Trophoblast cell (in vitro differentiated cells and primary cell): Measurements from ENCODE around the gene SLC17A1.
A peak's percentile ranks its signal among the peaks of the same experiment; 100 is the strongest.

Source experiments
- DNase-seq, 2 donors: peaks; one replicate each; pipeline ENCODE4 v3.0.0-alpha.2; 2016
- H2AFZ ChIP-seq: 2 replicates; pipeline ENCODE4 v1.6.1; 2013; ENCODE audit warnings: low read length, moderate library complexity, mild to moderate bottlenecking; ENCODE audit not compliant: insufficient read depth, poor library complexity
- H2AK5ac ChIP-seq: 2 replicates; pipeline ENCODE4 v1.6.1; 2013; ENCODE audit warnings: mild to moderate bottlenecking, low read length
- H2BK120ac ChIP-seq: 2 replicates; pipeline ENCODE4 v1.6.1; 2013; ENCODE audit warnings: low read length, mild to moderate bottlenecking, moderate library complexity; ENCODE audit not compliant: insufficient read depth, poor library complexity
- H2BK12ac ChIP-seq: 2 replicates; pipeline ENCODE4 v1.6.1; 2013; ENCODE audit warnings: mild to moderate bottlenecking, low read length, moderate library complexity
- H2BK5ac ChIP-seq: 2 replicates; pipeline ENCODE4 v1.6.1; 2013; ENCODE audit warnings: low read length, low read depth, moderate library complexity, mild to moderate bottlenecking; ENCODE audit not compliant: poor library complexity
- H3K14ac ChIP-seq: 2 replicates; pipeline ENCODE4 v1.6.1; 2013; ENCODE audit warnings: mild to moderate bottlenecking, low read length
- H3K18ac ChIP-seq: 2 replicates; pipeline ENCODE4 v1.6.1; 2013; ENCODE audit warnings: mild to moderate bottlenecking, low read length
- H3K23ac ChIP-seq: 2 replicates; pipeline ENCODE4 v1.6.1; 2013; ENCODE audit warnings: low read length
- H3K27ac ChIP-seq: 2 replicates; pipeline ENCODE4 v1.5.1; 2013; ENCODE audit warnings: low read depth, mild to moderate bottlenecking, inconsistent platforms, low read length, moderate library complexity
- H3K27me3 ChIP-seq: 2 replicates; pipeline ENCODE4 v1.6.1; 2013; ENCODE audit warnings: inconsistent platforms, mild to moderate bottlenecking, low read length, moderate library complexity; ENCODE audit not compliant: insufficient read depth
- H3K36me3 ChIP-seq, 2 experiments: 1 replicate in 1 of 2; 2 replicates in 1 of 2; pipeline ENCODE4 v1.6.1; 2013; ENCODE audit warnings: low read length in 2 of 2, mild to moderate bottlenecking in 2 of 2, moderate library complexity in 1 of 2; ENCODE audit not compliant: insufficient read depth in 2 of 2, control insufficient read depth in 1 of 2
- H3K4ac ChIP-seq: 2 replicates; pipeline ENCODE4 v1.6.1; 2013; ENCODE audit warnings: low read depth, mild to moderate bottlenecking, low read length, moderate library complexity
- H3K4me1 ChIP-seq, 2 experiments: 1 replicate in 1 of 2; 2 replicates in 1 of 2; pipeline ENCODE4 v1.6.1; 2013; ENCODE audit warnings: low read length in 2 of 2, mild to moderate bottlenecking in 2 of 2, moderate library complexity in 1 of 2; ENCODE audit not compliant: insufficient read depth in 2 of 2, control insufficient read depth in 1 of 2
- H3K4me2 ChIP-seq: 2 replicates; pipeline ENCODE4 v1.6.1; 2013; ENCODE audit warnings: inconsistent platforms, mild to moderate bottlenecking, low read length, moderate library complexity
- H3K4me3 ChIP-seq: 2 replicates; pipeline ENCODE4 v1.5.1; 2013; ENCODE audit warnings: mild to moderate bottlenecking, low read depth, low read length, inconsistent platforms
- H3K79me1 ChIP-seq: one replicate; pipeline ENCODE4 v1.6.1; 2013; ENCODE audit warnings: low read length
- H3K79me2 ChIP-seq: 2 replicates; pipeline ENCODE4 v1.6.1; 2013; ENCODE audit warnings: low read length, mild to moderate bottlenecking; ENCODE audit not compliant: control insufficient read depth, insufficient read depth, poor library complexity
- H3K9ac ChIP-seq: 2 replicates; pipeline ENCODE4 v1.6.1; 2013; ENCODE audit warnings: mild to moderate bottlenecking, low read length
- H3K9me3 ChIP-seq: 2 replicates; pipeline ENCODE4 v1.6.1; 2013; ENCODE audit warnings: low read depth, mild to moderate bottlenecking, control low read depth, inconsistent platforms, low read length; ENCODE audit not compliant: insufficient read depth
- H4K12ac ChIP-seq: 2 replicates; pipeline ENCODE4 v1.6.1; 2013; ENCODE audit warnings: low read depth, mild to moderate bottlenecking, low read length, moderate library complexity
- H4K8ac ChIP-seq: 2 replicates; pipeline ENCODE4 v1.6.1; 2013; ENCODE audit warnings: low read depth, mild to moderate bottlenecking, low read length, moderate library complexity
- H4K91ac ChIP-seq: one replicate; pipeline ENCODE4 v1.6.1; 2013; ENCODE audit warnings: low read depth, mild to moderate bottlenecking, low read length, moderate library complexity
- WGBS: extraction: QIAGEN DNeasy Blood & Tissue Kit; methylation state at CpG from one replicate; pipeline ENCODE4 v1.1.7; 2013; ENCODE audit warnings: missing lambda C conversion rate; ENCODE audit not compliant: insufficient read length, insufficient coverage; ENCODE audit errors: extremely low coverage; 5-methylcytosine and 5-hydroxymethylcytosine counted together

The SLC17A1 gene

GRCh38 chr6:25869840-25870239, 38.0 kb upstream of the SLC17A1 start:
- H2BK5ac ChIP-seq: no peak overlapping the region
- H3K4ac ChIP-seq: no peak overlapping the region
- no peak overlapping the region for H3K23ac ChIP-seq
- no peak overlapping the region for H4K12ac ChIP-seq
- no peak overlapping the region for H2BK12ac ChIP-seq
- H3K4me3 ChIP-seq: no peak overlapping the region
- WGBS: no CpG with 5 or more reads among the region's 1 CpG
- no peaks in the 10 kb centered on the region for H3K27me3 ChIP-seq
- H4K91ac ChIP-seq: no peak overlapping the region
- H3K79me2 ChIP-seq: no peaks in the 10 kb centered on the region
- no peak overlapping the region for H3K4me2 ChIP-seq
- no peak overlapping the region for H2AK5ac ChIP-seq
- H3K18ac ChIP-seq: no peak overlapping the region
- H3K9ac ChIP-seq: no peak overlapping the region
- no peaks in the 10 kb centered on the region for H3K79me1 ChIP-seq
- no peak overlapping the region for H4K8ac ChIP-seq
- no peaks in the 10 kb centered on the region for H3K4me1 ChIP-seq
- H3K14ac ChIP-seq: no peak overlapping the region
- H3K9me3 ChIP-seq: no peaks in the 10 kb centered on the region
- H3K27ac ChIP-seq: no peak overlapping the region
- DNase-seq: no peak
- no peaks in the 10 kb centered on the region for H3K36me3 ChIP-seq
- H2AFZ ChIP-seq: no peak overlapping the region
- H2BK120ac ChIP-seq: no peak overlapping the region

DNA sequence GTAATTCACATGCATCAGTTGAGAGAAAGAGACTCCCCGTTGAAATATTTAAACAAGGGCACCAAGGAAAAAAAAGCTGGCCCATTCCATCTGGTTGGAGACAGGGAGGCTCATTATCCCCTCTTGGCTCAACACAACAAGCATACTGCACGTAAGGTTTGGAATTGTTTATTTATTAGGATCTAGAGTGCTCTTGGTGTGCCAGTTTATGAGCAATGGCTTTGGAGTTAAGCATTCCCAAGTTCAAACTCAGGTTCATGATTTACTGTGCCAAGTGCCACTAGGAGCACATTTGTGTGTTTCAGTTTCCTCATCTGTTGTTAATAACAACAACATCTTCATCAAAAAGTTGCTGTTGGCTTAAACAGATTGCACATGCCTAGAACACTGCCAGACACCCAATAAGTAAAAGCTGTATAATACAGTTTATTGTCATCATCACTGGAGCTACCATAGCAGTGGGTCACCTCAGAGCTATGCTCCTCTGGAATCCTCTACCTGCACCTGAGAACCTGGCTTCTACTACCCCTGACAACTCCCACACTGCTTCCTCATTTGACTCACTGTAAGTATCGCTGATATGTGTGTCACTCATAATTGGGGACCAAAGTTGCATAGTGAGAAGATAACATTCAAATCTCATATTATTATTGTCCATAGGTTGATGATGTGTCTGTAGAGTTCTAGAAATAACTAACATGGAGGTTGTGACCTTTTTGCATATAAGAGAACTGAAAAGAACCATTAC, 36.8 kb upstream of the SLC17A1 start:
- H2BK12ac ChIP-seq: no peak overlapping the region
- H3K79me2 ChIP-seq: no peaks in the 10 kb centered on the region
- H2BK120ac ChIP-seq: no peak overlapping the region
- no peak overlapping the region for H3K14ac ChIP-seq
- DNase-seq: no peak
- no peak overlapping the region for H3K23ac ChIP-seq
- H2AFZ ChIP-seq: no peak overlapping the region
- H4K8ac ChIP-seq: no peak overlapping the region
- H3K18ac ChIP-seq: no peak overlapping the region
- no peak overlapping the region for H3K27ac ChIP-seq
- no peak overlapping the region for H4K12ac ChIP-seq
- H3K36me3 ChIP-seq: no peaks in the 10 kb centered on the region
- H2BK5ac ChIP-seq: no peak overlapping the region
- no peak overlapping the region for H2AK5ac ChIP-seq
- WGBS: no CpG with 5 or more reads among the region's 3 CpGs
- H3K4me3 ChIP-seq: no peak overlapping the region
- H3K4me2 ChIP-seq: no peak overlapping the region
- H3K9ac ChIP-seq: peak overlapping the region; percentile 63
- H3K79me1 ChIP-seq: no peaks in the 10 kb centered on the region
- H3K9me3 ChIP-seq: no peaks in the 10 kb centered on the region
- H3K27me3 ChIP-seq: no peaks in the 10 kb centered on the region
- H3K4me1 ChIP-seq: no peaks in the 10 kb centered on the region
- H4K91ac ChIP-seq: no peak overlapping the region
- no peak overlapping the region for H3K4ac ChIP-seq

GRCh38 chr6:25866011-25866410, 34.2 kb upstream of the SLC17A1 start:
- no peaks in the 10 kb centered on the region for H3K9me3 ChIP-seq
- no peak overlapping the region for H3K4me2 ChIP-seq
- no peak overlapping the region for H3K27ac ChIP-seq
- H4K12ac ChIP-seq: no peak overlapping the region
- H3K36me3 ChIP-seq: no peaks in the 10 kb centered on the region
- H3K27me3 ChIP-seq: no peaks in the 10 kb centered on the region
- no peak for DNase-seq
- H3K4me1 ChIP-seq: no peaks in the 10 kb centered on the region
- H4K91ac ChIP-seq: no peak overlapping the region
- H3K18ac ChIP-seq: no peak overlapping the region
- no peak overlapping the region for H3K9ac ChIP-seq
- no peak overlapping the region for H2BK120ac ChIP-seq
- no peak overlapping the region for H3K23ac ChIP-seq
- no peak overlapping the region for H3K14ac ChIP-seq
- H3K4ac ChIP-seq: no peak overlapping the region
- no peaks in the 10 kb centered on the region for H3K79me2 ChIP-seq
- H2AFZ ChIP-seq: no peak overlapping the region
- no CpG with 5 or more reads among the region's 3 CpGs for WGBS
- H4K8ac ChIP-seq: no peak overlapping the region
- no peak overlapping the region for H2BK12ac ChIP-seq
- H2AK5ac ChIP-seq: no peak overlapping the region
- no peak overlapping the region for H3K4me3 ChIP-seq
- no peak overlapping the region for H2BK5ac ChIP-seq
- H3K79me1 ChIP-seq: no peaks in the 10 kb centered on the region

GRCh38 chr6:25863360-25863759, 31.5 kb upstream of the SLC17A1 start:
- Histone ChIP-seq H2BK12ac (no peak overlapping the region), H3K79me2 (no peaks in the 10 kb centered on the region), H4K8ac (no peak overlapping the region), H3K9ac (no peak overlapping the region), H3K4ac (no peak overlapping the region), H4K12ac (no peak overlapping the region), H3K9me3 (no peaks in the 10 kb centered on the region), H3K4me3 (no peak overlapping the region), H3K36me3 (no peaks in the 10 kb centered on the region), H3K79me1 (no peaks in the 10 kb centered on the region), H3K27me3 (no peaks in the 10 kb centered on the region), H2AK5ac (no peak overlapping the region), H3K18ac (no peak overlapping the region), H3K23ac (no peak overlapping the region), H2BK5ac (no peak overlapping the region), H2AFZ (no peak overlapping the region), H3K14ac (no peak overlapping the region), H2BK120ac (no peak overlapping the region), H3K27ac (no peak overlapping the region), H4K91ac (no peak overlapping the region), H3K4me2 (no peak overlapping the region), H3K4me1 (no peaks in the 10 kb centered on the region)
- no peak for DNase-seq
- WGBS: no CpG with 5 or more reads among the region's 2 CpGs
